ENCODE results near the gene DOCK3. TPM values are rescaled to one million over a fixed set of nuclear protein-coding genes. Genes with fewer than 3 reads are reported as not detected.
"Not testable (repeated sequence)": the region's sequence is repeated elsewhere in the genome, so short reads cannot be mapped to it uniquely, and the experiment has no call there.

Gene DOCK3
- total RNA-seq, 4 donors from 2014 or later: 2.1 to 8.6 (median 2.9) TPM

DNA sequence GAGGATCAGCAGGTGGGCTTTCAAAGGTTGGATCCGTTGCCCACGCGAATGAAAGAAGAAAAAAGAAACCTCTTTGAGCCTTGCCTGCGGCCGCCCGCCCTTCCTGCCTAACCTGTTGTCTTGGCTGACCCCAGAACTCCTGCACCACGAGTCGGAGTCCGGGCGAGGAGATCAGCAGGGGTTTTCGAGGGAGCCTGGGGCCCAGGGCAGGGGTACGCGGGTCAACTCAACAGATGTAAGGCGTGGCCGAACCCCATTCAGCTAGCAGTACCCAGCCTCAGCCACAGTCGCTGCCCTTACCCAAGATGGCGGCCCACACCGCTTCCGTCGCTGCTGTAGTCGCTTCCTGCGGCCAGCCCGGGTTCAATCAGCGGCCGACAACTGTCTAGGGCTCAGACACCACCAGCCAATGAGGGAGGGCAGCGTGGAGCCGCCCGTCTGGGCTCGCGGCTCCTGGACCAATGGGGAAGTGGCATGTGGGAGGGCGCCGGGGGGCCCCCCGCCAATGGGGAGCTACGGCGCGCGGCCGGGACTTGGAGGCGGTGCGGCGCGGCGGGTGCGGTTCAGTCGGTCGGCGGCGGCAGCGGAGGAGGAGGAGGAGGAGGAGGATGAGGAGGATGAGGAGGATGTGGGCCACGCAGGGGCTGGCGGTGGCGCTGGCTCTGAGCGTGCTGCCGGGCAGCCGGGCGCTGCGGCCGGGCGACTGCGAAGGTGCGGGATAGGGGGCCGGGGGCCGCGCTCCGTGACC is 710.2 kb downstream of the DOCK3 start, which contains the start of gene MANF:
MANF (plus strand) TSS at position 566 of the 748 bp plus-strand sequence; CDS start at position 618, 52 bp downstream.
- H3K27ac ChIP-seq: peak within 1 kb of the TSS; percentile 85

DNA sequence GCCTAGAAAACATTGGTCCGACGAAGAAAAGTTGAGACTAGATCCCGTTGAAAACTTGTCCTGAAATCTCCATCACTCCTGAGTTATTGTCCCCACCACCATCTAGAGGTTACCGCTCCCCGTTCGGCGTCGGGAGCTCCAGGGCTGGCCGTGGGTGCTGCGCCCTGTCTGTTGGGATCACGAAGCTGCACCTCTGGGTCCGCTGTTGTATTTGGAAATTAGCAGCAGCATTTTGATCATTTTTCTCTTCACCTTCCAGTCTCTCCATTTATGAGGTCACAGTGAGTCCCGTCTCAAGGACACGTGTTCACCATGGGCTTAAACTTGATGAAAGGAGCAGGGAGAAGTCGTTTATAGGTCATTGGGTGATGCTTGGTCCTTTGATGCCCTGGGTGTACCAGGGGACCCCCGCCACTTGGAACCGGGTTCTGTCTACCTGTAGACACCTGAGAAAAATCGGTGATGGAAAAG is 710.9 kb downstream of the DOCK3 start:
- Histone ChIP-seq H3K4me3 (peak overlapping the region; percentile 75), H3K9me3 (no peaks in the 10 kb centered on the region), H3K4me1 (peaks cover 62% of the 10 kb centered on the region), H3K27me3 (no peaks in the 10 kb centered on the region), H3K27ac (peak overlapping the region; percentile 85), H3K36me3 (peaks cover 15% of the 10 kb centered on the region)
- 6% methylated on average over 18 of the region's 18 CpGs for WGBS
- TF ChIP-seq POLR2A (IDR thresholded peaks at IDR 0.05) (no peak), POLR2AphosphoS5 (IDR thresholded peaks at IDR 0.05) (no peak), EP300 (IDR thresholded peaks at IDR 0.05) (no peak)
- TF ChIP-seq, protein P1, sequence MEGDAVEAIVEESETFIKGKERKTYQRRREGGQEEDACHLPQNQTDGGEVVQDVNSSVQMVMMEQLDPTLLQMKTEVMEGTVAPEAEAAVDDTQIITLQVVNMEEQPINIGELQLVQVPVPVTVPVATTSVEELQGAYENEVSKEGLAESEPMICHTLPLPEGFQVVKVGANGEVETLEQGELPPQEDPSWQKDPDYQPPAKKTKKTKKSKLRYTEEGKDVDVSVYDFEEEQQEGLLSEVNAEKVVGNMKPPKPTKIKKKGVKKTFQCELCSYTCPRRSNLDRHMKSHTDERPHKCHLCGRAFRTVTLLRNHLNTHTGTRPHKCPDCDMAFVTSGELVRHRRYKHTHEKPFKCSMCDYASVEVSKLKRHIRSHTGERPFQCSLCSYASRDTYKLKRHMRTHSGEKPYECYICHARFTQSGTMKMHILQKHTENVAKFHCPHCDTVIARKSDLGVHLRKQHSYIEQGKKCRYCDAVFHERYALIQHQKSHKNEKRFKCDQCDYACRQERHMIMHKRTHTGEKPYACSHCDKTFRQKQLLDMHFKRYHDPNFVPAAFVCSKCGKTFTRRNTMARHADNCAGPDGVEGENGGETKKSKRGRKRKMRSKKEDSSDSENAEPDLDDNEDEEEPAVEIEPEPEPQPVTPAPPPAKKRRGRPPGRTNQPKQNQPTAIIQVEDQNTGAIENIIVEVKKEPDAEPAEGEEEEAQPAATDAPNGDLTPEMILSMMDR (IDR thresholded peaks at IDR 0.05): no peak
- DNase-seq (ENCODE audit: low spot score in 2 of 2): no peak

More for the DNA sequence above, 710.2 kb downstream of the DOCK3 start, which contains the start of gene MANF:
- Histone ChIP-seq H3K27me3 (no peaks in the 10 kb centered on the region), H3K36me3 (peaks cover 15% of the 10 kb centered on the region), H3K4me1 (peaks cover 54% of the 10 kb centered on the region), H3K9me3 (no peaks in the 10 kb centered on the region), H3K4me3 (peak within 1 kb of the TSS; percentile 75)
- TF ChIP-seq POLR2A (IDR thresholded peaks at IDR 0.05) (peak; percentile 7 to 51), EP300 (IDR thresholded peaks at IDR 0.05) (no peak), POLR2AphosphoS5 (IDR thresholded peaks at IDR 0.05) (peak in 2 of 3 donors; percentile 33 to 57)
- TF ChIP-seq, protein P1 (IDR thresholded peaks at IDR 0.05): no peak
- WGBS: 1% methylated on average over 16 of the region's 65 CpGs
- DNase-seq (ENCODE audit: low spot score in 2 of 2): peak; percentile 99

DNA sequence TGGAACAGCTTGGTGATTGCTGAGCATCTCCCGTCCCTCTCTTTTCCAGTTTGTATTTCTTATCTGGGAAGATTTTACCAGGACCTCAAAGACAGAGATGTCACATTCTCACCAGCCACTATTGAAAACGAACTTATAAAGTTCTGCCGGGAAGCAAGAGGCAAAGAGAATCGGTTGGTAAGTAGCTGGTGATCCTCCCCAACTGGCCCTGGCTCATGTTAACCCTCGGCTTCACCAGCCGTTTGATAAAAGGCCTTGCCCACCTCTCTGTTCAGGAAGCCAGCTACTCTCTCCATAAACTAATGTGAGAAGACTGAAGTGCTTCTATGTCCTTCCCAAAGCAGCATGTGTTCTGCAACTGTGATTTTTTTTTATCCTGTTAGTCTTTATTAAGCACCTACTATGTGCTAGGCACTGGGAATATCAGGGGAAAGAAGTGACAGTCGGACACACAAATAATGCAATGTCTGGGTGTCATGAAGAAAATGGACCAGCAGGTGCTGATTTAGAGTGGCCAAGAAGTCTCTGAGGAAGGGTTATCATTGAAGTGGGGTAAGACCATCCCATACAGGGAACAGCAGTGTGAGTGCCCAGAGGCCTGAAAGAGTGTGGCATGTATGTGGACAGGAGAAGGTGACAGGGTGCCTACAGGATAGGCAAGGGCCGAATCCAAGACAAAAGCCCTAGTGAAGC is 711.6 kb downstream of the DOCK3 start:
- peaks cover 15% of the 10 kb centered on the region for H3K36me3 ChIP-seq
- H3K4me3 ChIP-seq: peak overlapping the region; percentile 75
- no peak for TF ChIP-seq EP300 (IDR thresholded peaks at IDR 0.05)
- TF ChIP-seq, protein P1 (IDR thresholded peaks at IDR 0.05): no peak
- TF ChIP-seq POLR2AphosphoS5 (IDR thresholded peaks at IDR 0.05): no peak
- TF ChIP-seq POLR2A (IDR thresholded peaks at IDR 0.05): no peak
- H3K4me1 ChIP-seq: peaks cover 64% of the 10 kb centered on the region
- DNase-seq (ENCODE audit: low spot score in 2 of 2): no peak
- H3K27me3 ChIP-seq: no peaks in the 10 kb centered on the region
- no peaks in the 10 kb centered on the region for H3K9me3 ChIP-seq
- WGBS: 35% methylated on average over 8 of the region's 8 CpGs
- H3K27ac ChIP-seq: peak overlapping the region; percentile 50

DNA sequence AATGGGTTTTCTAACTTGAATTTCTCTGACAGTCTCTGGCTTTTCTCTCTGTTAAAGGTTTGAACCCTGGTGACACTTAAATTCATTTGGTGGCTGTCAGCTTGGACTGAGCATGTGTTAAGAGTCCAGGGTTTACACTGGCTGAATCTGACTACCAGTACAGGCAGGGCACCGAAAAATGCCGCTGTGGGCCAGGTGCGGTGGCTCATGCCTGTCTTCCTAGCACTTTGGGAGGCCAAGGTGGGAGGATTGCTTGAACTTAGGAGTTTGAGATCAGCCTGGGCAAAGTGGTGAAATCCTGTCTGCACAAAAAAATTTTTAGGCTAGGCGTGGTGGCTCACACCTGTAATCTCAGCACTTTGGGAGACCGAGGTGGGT is 712.1 kb downstream of the DOCK3 start:
- Histone ChIP-seq H3K27me3 (no peaks in the 10 kb centered on the region), H3K4me3 (peak overlapping the region; percentile 75), H3K27ac (peak overlapping the region; percentile 50), H3K36me3 (peaks cover 15% of the 10 kb centered on the region), H3K4me1 (peaks cover 67% of the 10 kb centered on the region), H3K9me3 (no peaks in the 10 kb centered on the region)
- WGBS: 89% methylated on average over 5 of the region's 5 CpGs
- peak in 1 of 2 donors; percentile 48 for DNase-seq (ENCODE audit: low spot score in 2 of 2)
- TF ChIP-seq POLR2A (IDR thresholded peaks at IDR 0.05): no peak

DNA sequence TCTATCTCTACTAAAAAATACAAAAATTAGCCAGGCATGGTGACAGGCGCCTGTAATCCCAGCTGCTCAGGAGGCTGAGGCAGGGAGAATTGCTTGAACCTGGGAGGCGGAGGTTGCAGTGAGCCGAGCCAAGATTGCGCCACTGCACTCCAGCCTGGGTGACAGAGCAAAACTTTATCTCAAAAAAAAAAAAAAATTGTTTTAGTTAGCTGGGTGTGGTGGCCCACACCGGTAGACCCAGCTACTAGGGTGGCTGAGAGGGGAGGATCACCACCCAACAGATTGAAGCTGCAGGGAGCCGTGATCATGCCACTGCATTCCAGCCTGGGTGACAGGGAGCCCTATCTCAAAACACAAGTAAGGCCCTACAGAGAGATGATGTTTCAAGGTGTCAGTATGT is 712.6 kb downstream of the DOCK3 start:
- WGBS: 66% methylated on average over 6 of the region's 6 CpGs
- H3K9me3 ChIP-seq, H3K27me3 ChIP-seq, H3K4me3 ChIP-seq: not testable (repeated sequence)
- H3K27ac ChIP-seq: peak overlapping the region; percentile 50
- H3K36me3 ChIP-seq: peaks cover 15% of the 10 kb centered on the region
- DNase-seq (ENCODE audit: low spot score in 2 of 2): peak in 1 of 2 donors; percentile 42
- H3K4me1 ChIP-seq: peaks cover 71% of the 10 kb centered on the region
